Skeletal muscle cell (primary cell): ENCODE results near the gene PTPRT.

Source experiments
- DNase-seq: peaks from one replicate; pipeline ENCODE4 v3.0.0-alpha.2; 2010; ENCODE audit warnings: low read depth
- H3K4me3 ChIP-seq: 2 replicates; pipeline ENCODE4 v1.5.1; 2011; ENCODE audit warnings: low read depth, mild to moderate bottlenecking, control low read depth, low read length, moderate library complexity

PTPRT gene

DNA sequence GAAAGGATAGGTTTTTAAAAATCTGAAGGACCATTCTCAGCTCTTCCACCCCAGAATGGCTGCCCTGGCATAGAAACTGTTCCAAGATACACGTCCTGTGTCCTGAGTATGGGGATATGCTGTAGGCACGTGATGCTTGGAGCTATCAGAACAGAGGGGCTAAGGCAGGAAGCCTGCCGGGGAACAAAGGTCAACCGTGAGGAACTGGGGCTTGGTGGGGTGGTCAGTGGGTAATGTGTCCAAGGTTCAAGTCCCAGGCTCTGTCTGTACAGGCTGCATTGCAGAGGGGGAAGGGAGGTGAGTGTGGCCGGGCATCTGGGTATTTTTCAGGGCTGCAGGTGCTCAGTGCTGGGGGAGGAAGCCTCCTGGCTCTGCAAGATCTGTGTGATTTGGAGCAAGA, 1092.0 kb downstream of the PTPRT start:
- DNase-seq = no peak
- no peak overlapping the region for H3K4me3 ChIP-seq

- H3K4me3 ChIP-seq = no peak overlapping the region
- DNase-seq = no peak
These were observed 1094.5 kb downstream of the PTPRT start for GRCh38 chr20:42095221-42095620.

- H3K4me3 ChIP-seq = no peak overlapping the region
- no peak for DNase-seq
These were observed 1095.9 kb downstream of the PTPRT start for GRCh38 chr20:42093542-42094440.

- H3K4me3 ChIP-seq = no peak overlapping the region
- DNase-seq = no peak
These were observed 1096.7 kb downstream of the PTPRT start for GRCh38 chr20:42093041-42093440.

DNA sequence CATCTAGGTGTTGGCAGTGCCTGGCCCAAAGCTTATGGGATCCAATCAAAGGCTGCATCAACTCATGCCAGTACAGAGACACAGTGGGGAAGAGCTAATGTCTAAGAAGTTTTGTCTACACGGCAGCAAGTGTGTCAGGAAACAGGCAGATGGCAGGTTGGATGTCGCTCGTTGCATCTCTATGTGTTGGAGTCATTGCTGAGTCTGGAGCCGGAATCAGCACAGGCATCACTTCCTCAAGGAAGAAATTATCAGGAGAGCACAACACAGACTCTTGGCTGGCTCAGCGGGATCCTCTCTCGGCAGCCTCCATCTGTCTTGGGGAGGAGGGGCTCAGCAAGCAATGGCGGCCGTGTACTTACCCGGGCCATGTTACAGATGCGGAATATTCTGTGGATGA, 1104.3 kb downstream of the PTPRT start:
- H3K4me3 ChIP-seq = no peak overlapping the region
- DNase-seq = no peak

GRCh38 chr20:42083280-42083679, 1106.4 kb downstream of the PTPRT start:
- DNase-seq = no peak
- H3K4me3 ChIP-seq = no peak overlapping the region

DNA sequence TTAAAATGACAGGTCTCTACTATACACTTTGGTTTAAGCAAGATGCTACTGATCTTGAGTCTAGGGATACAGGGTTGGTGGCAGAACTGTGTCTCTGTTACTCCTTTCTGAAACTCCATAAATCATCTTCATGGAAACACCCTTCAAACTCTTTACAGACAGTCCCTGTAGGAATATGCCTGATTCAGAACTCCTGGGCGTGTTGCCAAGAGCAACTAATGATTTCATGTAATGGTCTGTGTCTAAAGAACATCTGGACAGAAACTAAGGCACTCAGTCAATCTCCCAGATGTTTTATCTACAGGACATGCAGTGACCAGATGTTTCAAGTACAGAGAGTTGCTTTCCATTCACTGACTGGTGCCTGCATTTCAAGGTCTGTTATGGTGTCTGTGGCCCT, 1107.1 kb downstream of the PTPRT start:
- no peak for DNase-seq
- no peak overlapping the region for H3K4me3 ChIP-seq

- H3K4me3 ChIP-seq = no peak overlapping the region
- DNase-seq = no peak
These were observed 1108.8 kb downstream of the PTPRT start for GRCh38 chr20:42080956-42081355.

GRCh38 chr20:42074944-42075343, 1114.8 kb downstream of the PTPRT start:
- no peak overlapping the region for H3K4me3 ChIP-seq
- no peak for DNase-seq

DNA sequence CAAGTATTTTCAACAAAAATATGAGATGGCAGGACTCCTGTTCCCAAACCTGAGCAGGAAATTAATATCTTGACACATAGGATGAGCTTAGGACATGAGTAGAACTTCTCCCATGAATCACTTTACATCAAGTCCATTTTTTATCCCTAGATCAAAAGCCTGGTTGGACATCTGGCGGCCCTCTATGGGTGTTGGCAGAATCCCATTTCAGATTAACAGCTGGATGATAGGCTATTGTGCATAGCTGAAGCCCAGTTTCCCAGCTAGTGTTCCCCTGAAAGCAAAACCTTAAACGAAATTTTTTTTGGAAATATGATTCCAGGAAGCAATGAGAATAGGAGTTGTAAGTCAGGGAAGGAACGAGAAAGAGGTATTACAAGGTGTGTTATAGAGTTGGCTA, 1122.1 kb downstream of the PTPRT start:
- no peak for DNase-seq
- no peak overlapping the region for H3K4me3 ChIP-seq

- no peak overlapping the region for H3K4me3 ChIP-seq
- DNase-seq = no peak
These were observed 1122.5 kb downstream of the PTPRT start for GRCh38 chr20:42067174-42067573.

DNA sequence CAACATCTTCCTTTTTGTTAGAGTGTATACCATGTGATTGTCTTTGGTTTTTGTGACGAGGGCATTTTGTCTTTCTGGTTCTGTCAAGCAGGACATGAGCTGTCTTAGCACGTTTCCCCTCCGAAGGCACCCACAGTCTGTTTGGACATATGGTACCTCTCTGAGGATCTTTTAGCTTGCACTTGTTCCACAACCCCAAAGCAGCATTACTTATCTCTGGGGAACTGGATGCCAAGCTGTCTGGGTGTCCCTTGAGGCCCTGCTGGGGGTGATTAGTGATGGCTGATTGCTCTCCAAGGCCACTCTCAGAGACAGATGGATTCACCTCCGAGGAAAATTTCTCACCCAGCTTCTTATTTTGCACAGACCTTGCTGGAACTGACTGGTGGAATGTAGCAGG, 1126.6 kb downstream of the PTPRT start:
- H3K4me3 ChIP-seq = no peak overlapping the region
- DNase-seq = no peak

GRCh38 chr20:42053350-42053749, 1136.4 kb downstream of the PTPRT start:
- no peak for DNase-seq
- no peak overlapping the region for H3K4me3 ChIP-seq

- DNase-seq = no peak
These were observed 1137.8 kb downstream of the PTPRT start for GRCh38 chr20:42051921-42052320.

DNA sequence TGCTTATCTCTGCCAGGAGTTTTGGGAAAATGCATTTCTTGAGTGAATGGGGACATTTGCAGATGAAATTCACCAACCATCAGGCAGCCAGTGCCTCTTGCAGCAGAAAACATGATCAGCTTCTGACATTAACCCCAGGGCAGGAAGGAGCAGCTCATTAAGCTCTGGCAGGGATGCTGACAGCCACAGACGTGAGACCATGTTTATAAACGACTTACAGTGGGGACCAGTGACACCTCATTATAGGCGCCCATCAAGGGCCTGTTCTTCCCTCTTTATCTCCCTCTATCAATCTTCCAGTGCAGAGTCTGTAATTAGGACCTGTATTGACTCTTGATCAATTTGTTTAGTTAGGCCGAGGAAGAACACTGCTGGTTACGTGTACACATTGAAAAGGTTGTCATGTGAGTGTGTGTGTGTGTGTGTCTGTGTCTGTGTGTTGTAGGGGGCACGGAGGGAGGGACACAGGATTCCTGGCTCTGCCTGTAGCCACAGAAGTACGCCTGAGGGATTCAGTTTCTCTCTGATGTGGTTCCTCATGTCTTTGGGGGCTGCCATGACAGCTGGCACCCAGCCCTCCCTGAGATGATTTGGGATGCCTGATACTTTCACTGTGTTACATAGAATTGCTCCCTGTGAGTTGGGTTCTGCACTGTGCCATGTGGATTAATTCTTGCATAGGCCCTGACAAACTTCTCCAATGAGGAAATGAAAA, 1143.2 kb downstream of the PTPRT start:
- DNase-seq = no peak
- H3K4me3 ChIP-seq = no peak overlapping the region

More at GRCh38 chr20:42051921-42052320, 1137.8 kb downstream of the PTPRT start:
- no peak overlapping the region for H3K4me3 ChIP-seq

DNA sequence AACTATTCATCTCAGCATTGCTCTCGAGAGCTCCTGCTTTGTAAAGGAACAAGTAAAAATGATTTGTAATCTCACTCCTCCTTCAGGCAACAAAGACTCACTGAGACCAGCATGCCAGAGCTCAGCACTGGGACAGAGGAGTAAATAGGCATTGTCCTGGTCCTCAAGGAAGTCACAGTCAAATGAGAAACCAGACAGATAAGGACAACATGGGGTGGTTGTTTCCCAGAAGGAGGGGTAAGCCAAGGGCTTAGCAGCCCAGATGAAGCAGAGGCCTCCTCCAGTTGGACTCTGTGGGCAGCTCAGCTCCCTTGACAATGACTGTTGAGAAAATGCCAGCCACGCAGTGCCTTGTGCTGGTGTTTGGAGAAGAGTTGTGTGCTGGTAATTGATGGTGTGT, 1145.8 kb downstream of the PTPRT start:
- H3K4me3 ChIP-seq = no peak overlapping the region
- DNase-seq = no peak

DNA sequence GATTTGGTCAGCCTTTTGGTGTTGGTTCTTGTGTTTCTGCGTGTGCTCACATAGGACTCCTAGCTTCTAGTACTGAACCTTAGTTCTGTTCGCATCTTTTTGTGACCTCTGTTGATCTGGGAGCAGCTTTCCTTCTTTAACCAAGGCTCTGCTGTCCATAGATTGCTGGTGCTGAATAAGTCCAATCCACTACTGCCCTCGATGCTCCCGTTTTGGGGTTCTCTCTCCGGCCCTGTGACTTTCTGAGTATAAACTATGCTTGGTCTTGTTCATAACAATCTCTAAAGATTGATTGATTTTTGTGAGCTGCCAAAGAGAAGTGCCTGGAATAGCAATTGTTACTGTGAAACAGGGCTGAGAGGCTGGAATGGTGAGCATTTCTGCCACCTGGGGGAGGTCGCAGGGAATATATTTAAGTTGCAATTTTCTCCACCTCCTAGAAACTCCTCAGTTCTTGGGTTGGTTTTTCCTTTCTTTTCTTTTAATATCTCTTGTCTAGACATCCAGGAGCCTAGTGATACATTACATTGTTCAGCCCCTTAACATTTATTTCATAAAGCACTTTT, 1148.6 kb downstream of the PTPRT start:
- no peak for DNase-seq
- no peak overlapping the region for H3K4me3 ChIP-seq

DNA sequence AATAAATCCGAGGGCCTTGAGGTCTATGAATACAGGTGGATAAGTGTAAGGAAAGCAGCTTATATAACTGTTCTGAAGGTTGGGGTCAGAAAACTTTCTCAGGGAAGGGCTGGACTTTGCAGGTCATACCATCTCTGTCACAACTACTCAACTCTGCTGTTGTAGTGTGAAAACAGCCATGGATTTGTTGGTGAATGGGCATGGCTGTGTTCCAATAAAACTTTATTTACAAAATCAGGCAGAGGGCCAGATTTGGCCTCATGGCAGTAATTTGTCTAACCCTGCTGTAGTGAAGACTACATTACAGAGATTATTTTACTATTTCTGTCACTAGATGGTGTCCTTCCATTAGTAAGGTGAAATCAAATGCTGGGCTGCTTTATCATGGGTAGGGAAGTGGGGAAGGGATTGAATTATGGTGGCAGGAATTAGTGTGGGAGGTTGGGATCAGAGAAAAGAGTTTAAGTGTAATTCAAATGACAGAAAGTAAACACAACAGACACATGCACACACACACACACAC, 1161.9 kb downstream of the PTPRT start:
- no peak overlapping the region for H3K4me3 ChIP-seq
- no peak for DNase-seq

GRCh38 chr20:42026599-42026998, 1163.1 kb downstream of the PTPRT start:
- DNase-seq = no peak
- H3K4me3 ChIP-seq = no peak overlapping the region

- no peak overlapping the region for H3K4me3 ChIP-seq
- no peak for DNase-seq
These were observed 1165.1 kb downstream of the PTPRT start for GRCh38 chr20:42024653-42025052.
